Fibroblast of the aortic adventitia (primary cell): ENCODE results near the gene METTL3. TPM values are rescaled to one million over a fixed set of nuclear protein-coding genes. Genes with fewer than 3 reads are reported as not detected.
A peak's percentile ranks its signal among the peaks of the same experiment; 100 is the strongest.

Source experiments
- DNase-seq: peaks from one replicate; pipeline ENCODE4 v3.0.0-alpha.2; 2010; ENCODE audit warnings: low read depth
- H3K4me3 ChIP-seq: 2 replicates; pipeline ENCODE4 v1.5.1; 2011; ENCODE audit warnings: low read depth, mild to moderate bottlenecking, control low read depth, low read length, moderate library complexity
- total RNA-seq: library from RNA; depleted of rRNA; stranded (reverse); fragments of >200 nt; gene quantifications from 2 replicates; pipeline ENCODE4 v1.2.3, GENCODE V29; 2012; ENCODE audit warnings: low replicate concordance
- TF ChIP-seq, protein P1 (sequence below): IDR thresholded peaks from 2 replicates; pipeline ENCODE4 v1.5.1; 2011; ENCODE audit warnings: mild to moderate bottlenecking, low read length, control low read depth, inconsistent platforms; ENCODE audit not compliant: insufficient read depth

The METTL3 gene
- total RNA-seq, 1 donor: 36.2 TPM

DNA sequence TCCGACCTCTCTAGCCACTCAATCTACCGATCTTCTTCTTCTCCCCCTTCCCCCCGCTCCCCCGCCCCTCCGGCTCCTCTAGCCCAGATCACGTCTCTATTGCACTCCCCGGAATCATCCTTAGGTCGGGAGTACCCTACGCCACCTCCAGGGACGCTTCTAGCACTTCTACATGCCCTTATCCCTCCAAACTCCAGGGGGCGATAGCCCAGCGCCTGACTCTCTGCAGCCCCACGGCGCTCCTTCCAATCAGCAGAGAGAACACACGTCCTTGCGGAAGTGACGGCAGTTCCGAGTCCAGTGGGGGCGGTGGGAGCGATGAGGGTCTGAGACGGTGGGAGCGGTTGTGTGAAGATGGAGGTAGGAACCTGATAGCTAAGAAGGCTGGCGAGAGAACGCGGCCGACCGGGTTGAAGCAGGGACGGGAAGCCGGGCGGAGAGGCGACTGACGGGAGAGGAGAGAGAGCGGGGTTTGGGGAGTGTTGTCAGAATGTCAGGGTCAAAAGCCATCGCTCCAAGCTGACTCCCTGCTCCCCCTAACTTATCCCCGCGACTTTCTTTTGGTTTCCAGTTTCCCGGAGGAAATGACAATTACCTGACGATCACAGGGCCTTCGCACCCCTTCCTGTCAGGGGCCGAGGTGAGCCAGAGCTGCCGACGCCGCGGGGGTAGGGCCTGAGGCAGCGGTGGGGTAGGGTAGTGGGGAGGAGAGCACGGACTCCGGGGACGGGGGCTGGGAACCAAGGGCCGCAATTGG, 34.0 kb downstream of the METTL3 start, which contains the start of the genes RAB2B and TOX4:
RAB2B (minus strand) TSS at position 35 of the 757 bp plus-strand sequence. CDS start 87 bp downstream, outside the sequence.
TOX4 (plus strand) TSS at position 271 of the 757 bp plus-strand sequence; CDS start at position 355, 84 bp downstream.
- TF ChIP-seq, protein P1, sequence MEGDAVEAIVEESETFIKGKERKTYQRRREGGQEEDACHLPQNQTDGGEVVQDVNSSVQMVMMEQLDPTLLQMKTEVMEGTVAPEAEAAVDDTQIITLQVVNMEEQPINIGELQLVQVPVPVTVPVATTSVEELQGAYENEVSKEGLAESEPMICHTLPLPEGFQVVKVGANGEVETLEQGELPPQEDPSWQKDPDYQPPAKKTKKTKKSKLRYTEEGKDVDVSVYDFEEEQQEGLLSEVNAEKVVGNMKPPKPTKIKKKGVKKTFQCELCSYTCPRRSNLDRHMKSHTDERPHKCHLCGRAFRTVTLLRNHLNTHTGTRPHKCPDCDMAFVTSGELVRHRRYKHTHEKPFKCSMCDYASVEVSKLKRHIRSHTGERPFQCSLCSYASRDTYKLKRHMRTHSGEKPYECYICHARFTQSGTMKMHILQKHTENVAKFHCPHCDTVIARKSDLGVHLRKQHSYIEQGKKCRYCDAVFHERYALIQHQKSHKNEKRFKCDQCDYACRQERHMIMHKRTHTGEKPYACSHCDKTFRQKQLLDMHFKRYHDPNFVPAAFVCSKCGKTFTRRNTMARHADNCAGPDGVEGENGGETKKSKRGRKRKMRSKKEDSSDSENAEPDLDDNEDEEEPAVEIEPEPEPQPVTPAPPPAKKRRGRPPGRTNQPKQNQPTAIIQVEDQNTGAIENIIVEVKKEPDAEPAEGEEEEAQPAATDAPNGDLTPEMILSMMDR: peak; percentile 100
- DNase-seq: peak; percentile 99
- peak within 1 kb of the TSS; percentile 97 for H3K4me3 ChIP-seq

DNA sequence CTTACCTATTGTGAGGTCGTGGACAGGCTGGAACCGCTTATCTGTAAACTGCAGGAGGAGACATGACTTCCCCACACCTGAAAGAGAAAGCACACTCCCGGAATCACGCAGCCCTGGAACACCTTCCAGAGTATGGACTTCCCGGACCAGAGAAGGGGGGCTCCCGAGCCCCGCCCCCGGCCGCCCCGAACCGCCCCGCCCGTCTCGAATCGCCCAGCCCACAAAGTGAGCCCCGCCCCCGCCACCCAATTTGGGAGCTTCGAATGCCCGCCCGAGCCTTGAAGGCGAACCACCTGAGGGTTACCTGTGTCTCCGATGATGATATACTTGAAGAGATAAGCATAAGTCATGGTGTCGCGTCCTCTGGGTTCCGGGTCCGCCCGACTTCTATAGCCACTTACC, 34.6 kb downstream of the METTL3 start:
- H3K4me3 ChIP-seq: peak overlapping the region; percentile 97
- TF ChIP-seq, protein P1: no peak
- DNase-seq: no peak

- H3K4me3 ChIP-seq: peak overlapping the region; percentile 97
- TF ChIP-seq, protein P1: no peak
- DNase-seq: no peak
Measured at GRCh38 chr14:21475767-21476522, 35.2 kb downstream of the METTL3 start.

DNA sequence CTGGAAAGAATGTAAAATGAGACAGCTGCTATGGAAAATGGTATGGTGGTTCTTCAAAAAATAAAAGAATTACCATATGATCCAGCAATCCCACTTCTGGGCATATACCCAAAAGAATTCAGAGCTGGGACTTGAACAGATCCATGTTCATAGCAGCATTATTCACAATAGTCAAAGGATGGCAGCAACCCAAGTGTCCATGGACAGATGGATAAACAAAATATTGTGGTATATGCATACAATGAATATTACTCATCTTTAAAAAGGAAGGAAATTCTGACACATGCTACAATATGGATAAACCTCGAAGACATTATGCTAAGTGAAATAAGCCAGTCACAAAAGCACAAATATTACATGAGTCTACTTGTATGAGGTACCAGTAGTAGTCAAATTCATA, 43.5 kb downstream of the METTL3 start:
- peak; percentile 91 for DNase-seq
- TF ChIP-seq, protein P1: no peak
- H3K4me3 ChIP-seq: no peak overlapping the region

GRCh38 chr14:21455912-21456667, 55.0 kb downstream of the METTL3 start, which contains the start of gene CHD8:
CHD8 (minus strand) TSS chr14:21456123; CDS start chr14:21431643, 24,480 bp downstream.
- peak within 1 kb of the TSS; percentile 72 for H3K4me3 ChIP-seq
- peak; percentile 100 for DNase-seq
- TF ChIP-seq, protein P1: peak; percentile 51

- TF ChIP-seq, protein P1: no peak
- DNase-seq: no peak
- peak overlapping the region; percentile 72 for H3K4me3 ChIP-seq
Measured at GRCh38 chr14:21455592-21455911, 55.6 kb downstream of the METTL3 start.
